GM12891 (cell line): ENCODE data around the gene VMA21. TPM values are rescaled to one million over a fixed set of nuclear protein-coding genes. Genes with fewer than 3 reads are reported as not detected.

Experiments used
- DNase-seq: peaks from one replicate; pipeline ENCODE4 v3.0.0; 2011; ENCODE audit warnings: low spot score; ENCODE audit not compliant: insufficient read length
- FAIRE-seq: peaks from 2 replicates; lab custom pipeline; 2011; peaks lifted over from hg19 to GRCh38; lab: Jason Lieb, UNC
- PAX5 ChIP-seq: IDR thresholded peaks from 2 replicates; pipeline ENCODE4 v1.6.1; 2011; ENCODE audit warnings: low read length, moderate library complexity, mild to moderate bottlenecking; ENCODE audit not compliant: insufficient read depth, severe bottlenecking
- POLR2A ChIP-seq: IDR thresholded peaks from 2 replicates; pipeline ENCODE4 v1.6.1; 2011; ENCODE audit warnings: low read depth, low read length, control low read depth
- POLR2AphosphoS5 ChIP-seq: IDR thresholded peaks from 2 replicates; pipeline ENCODE4 v1.6.1; 2011; ENCODE audit warnings: low read depth, low read length, control low read depth
- POU2F2 ChIP-seq: IDR thresholded peaks from 2 replicates; pipeline ENCODE4 v1.6.1; 2011; ENCODE audit warnings: low read depth, mild to moderate bottlenecking, control low read depth, low read length, moderate library complexity
- SPI1 ChIP-seq: IDR thresholded peaks from 2 replicates; pipeline ENCODE4 v1.6.1; 2011; ENCODE audit warnings: low read depth, low read length, control low read depth
- TAF1 ChIP-seq: IDR thresholded peaks from 2 replicates; pipeline ENCODE4 v1.6.1; 2011; ENCODE audit warnings: low read depth, low read length, control low read depth
- polyA plus RNA-seq: library from polyadenylated mRNA; unstranded; fragments of >200 nt; gene quantifications from one replicate; pipeline ENCODE4 v1.2.1, GENCODE V29; 2012; ENCODE audit warnings: low read depth, missing spikeins, inconsistent platforms; ENCODE audit not compliant: missing spikeins

VMA21 gene, protein sequence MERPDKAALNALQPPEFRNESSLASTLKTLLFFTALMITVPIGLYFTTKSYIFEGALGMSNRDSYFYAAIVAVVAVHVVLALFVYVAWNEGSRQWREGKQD
- 10.4 TPM for polyA plus RNA-seq

GRCh38 chrX:151396825-151397740 is at the start of gene VMA21:
VMA21 (plus strand) TSS chrX:151397206; CDS start chrX:151397309, 103 bp downstream.
- FAIRE-seq (peak; percentile 98), DNase-seq (peak; percentile 56)
- TF ChIP-seq TAF1 (no peak), SPI1 (no peak), POLR2A (peak; percentile 67), POLR2AphosphoS5 (peak; percentile 60), POU2F2 (no peak)

GRCh38 chrX:151359341-151359740 is 37.7 kb upstream of the VMA21 start:
- DNase-seq (no peak), FAIRE-seq (no peak)
- TF ChIP-seq TAF1 (no peak), POU2F2 (no peak), POLR2AphosphoS5 (no peak), SPI1 (no peak), POLR2A (no peak), PAX5 (no peak)

- DNase-seq: no peak
- TF ChIP-seq POLR2AphosphoS5 (no peak), SPI1 (no peak), TAF1 (no peak), POLR2A (no peak), POU2F2 (no peak), PAX5 (no peak)
- FAIRE-seq: peak; percentile 13
These were observed 36.8 kb upstream of the VMA21 start for GRCh38 chrX:151359931-151360871.

DNA sequence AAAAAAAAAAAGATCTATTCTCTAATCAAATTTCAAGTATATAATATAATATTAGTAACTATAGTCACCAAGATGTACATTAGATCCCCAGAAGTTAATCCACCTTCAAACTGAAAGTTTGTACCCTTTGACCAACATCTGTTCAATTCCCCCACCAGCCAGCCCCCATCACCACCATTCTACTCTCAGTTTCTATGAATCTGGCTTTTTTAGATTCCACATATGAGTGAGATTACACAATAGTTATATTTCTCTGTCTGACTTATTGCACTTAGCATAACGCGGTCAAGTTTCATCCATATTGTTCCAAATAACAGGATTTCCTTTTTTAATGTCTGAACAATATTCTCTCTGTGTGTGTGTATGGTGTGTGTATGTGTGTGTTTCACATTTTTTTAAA is 33.7 kb upstream of the VMA21 start:
- TF ChIP-seq SPI1 (no peak), POLR2AphosphoS5 (no peak), POLR2A (no peak), TAF1 (no peak), PAX5 (no peak), POU2F2 (no peak)
- no peak for FAIRE-seq
- DNase-seq: no peak

DNA sequence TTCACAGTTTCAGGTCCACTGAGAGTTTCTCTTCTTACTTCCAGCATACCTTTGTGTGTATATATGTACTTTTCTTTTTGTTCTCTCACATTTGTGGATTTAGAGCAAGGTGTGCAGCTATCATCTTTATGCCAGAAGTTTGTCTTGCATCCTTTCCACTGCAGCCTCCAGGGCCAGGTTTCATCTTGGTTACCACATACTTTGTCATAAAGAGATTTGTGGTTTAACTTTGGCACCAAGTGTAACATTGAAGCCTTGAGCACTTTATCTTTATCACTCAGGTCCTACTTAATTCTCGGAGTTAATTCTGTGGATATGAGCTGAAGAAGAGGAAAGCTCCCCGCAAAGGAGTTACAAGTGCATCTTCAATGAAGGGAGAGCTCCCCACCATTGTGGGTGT is 31.4 kb upstream of the VMA21 start:
- FAIRE-seq: no peak
- TF ChIP-seq SPI1 (no peak), PAX5 (no peak), TAF1 (no peak), POLR2A (no peak), POLR2AphosphoS5 (no peak), POU2F2 (no peak)
- DNase-seq: no peak

- DNase-seq (no peak), FAIRE-seq (no peak)
- TF ChIP-seq SPI1 (no peak), PAX5 (no peak), POLR2A (no peak), TAF1 (no peak), POU2F2 (no peak), POLR2AphosphoS5 (no peak)
These were observed 26.1 kb upstream of the VMA21 start for GRCh38 chrX:151370906-151371305.

GRCh38 chrX:151384807-151385206 is 12.2 kb upstream of the VMA21 start:
- no peak for FAIRE-seq

GRCh38 chrX:151386838-151387459 is 10.1 kb upstream of the VMA21 start:
- TF ChIP-seq POLR2AphosphoS5 (no peak), SPI1 (no peak)
- no peak for FAIRE-seq
- no peak for DNase-seq

More at GRCh38 chrX:151384807-151385206, 12.2 kb upstream of the VMA21 start:
- no peak for DNase-seq
- TF ChIP-seq POLR2A: no peak
- no peak for TF ChIP-seq PAX5
- TF ChIP-seq SPI1: no peak
- no peak for TF ChIP-seq TAF1

DNA sequence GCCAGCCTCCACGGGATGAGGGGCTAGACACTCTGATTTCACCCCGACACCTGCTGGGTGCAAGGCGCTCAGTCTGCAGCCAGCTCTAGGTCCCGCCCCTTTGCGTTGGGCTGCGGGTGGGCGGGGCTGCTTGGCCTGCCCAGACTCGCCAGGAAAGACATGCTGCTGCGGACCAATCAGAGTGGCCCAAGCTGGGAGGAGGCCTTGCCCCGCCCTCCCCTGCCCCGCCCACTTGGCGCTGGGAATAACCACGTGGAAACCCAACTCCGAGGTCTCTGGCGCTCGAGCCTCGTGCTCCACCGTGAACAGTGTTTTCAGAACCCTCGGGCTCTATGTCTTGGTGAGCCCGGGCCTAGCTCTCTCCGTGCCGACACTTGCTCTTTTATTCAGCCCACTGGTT is 5.3 kb upstream of the VMA21 start:
- DNase-seq (no peak), FAIRE-seq (no peak)
- TF ChIP-seq POLR2A (no peak), POU2F2 (no peak), SPI1 (no peak), PAX5 (no peak), POLR2AphosphoS5 (no peak), TAF1 (no peak)
